Gastrocnemius medialis (tissue), 4 donors: ENCODE results near the gene SHROOM4.

Experiments
- POLR2A ChIP-seq, 2 donors: fragments of 450-650 bp; IDR thresholded peaks; one replicate each; pipeline ENCODE4 v1.6.1; 2017; ENCODE audit warnings: antibody characterized with exemption in 2 of 2, mild to moderate bottlenecking in 2 of 2, moderate library complexity in 2 of 2
- TF ChIP-seq, protein P1 (sequence below), 5 experiments: fragments of 450-650 bp in 3 of 5; fragments of 200-600 bp in 2 of 5; sonication (generic) in 2 of 5; IDR thresholded peaks in 4 of 5; conservative IDR thresholded peaks in 1 of 5; 1 replicate in 4 of 5; 2 replicates in 1 of 5; pipeline ENCODE4 v1.5.1; 2016 to 2019; ENCODE audit warnings: antibody characterized with exemption in 5 of 5, mild to moderate bottlenecking in 3 of 5, moderate library complexity in 3 of 5

DNA sequence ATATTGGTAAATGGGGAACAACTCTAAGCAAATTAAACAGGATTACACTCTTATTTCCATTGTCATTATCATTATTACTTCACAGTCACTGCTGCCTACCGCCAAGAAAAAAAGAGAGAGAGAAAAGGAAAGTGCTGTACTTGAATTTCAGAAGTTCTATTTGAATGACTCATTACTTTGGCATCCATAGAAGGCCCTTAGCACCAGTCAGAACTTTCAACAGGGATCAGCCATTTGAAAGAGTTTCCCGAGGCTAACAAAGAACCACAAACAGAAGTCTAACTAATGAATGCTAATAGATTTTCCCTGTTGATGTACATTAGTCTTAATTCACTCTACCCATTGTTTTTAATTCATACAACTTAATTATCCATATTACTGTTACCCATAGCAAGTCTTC, 116.3 kb downstream of the SHROOM4 start:
- TF ChIP-seq, protein P1, sequence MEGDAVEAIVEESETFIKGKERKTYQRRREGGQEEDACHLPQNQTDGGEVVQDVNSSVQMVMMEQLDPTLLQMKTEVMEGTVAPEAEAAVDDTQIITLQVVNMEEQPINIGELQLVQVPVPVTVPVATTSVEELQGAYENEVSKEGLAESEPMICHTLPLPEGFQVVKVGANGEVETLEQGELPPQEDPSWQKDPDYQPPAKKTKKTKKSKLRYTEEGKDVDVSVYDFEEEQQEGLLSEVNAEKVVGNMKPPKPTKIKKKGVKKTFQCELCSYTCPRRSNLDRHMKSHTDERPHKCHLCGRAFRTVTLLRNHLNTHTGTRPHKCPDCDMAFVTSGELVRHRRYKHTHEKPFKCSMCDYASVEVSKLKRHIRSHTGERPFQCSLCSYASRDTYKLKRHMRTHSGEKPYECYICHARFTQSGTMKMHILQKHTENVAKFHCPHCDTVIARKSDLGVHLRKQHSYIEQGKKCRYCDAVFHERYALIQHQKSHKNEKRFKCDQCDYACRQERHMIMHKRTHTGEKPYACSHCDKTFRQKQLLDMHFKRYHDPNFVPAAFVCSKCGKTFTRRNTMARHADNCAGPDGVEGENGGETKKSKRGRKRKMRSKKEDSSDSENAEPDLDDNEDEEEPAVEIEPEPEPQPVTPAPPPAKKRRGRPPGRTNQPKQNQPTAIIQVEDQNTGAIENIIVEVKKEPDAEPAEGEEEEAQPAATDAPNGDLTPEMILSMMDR (IDR thresholded peaks at IDR 0.05 in 4 of 5, conservative IDR thresholded peaks at IDR 0.05 in 1 of 5): no peak
- no peak for TF ChIP-seq POLR2A (IDR thresholded peaks at IDR 0.05)
